Stimulated activated CD8-positive, alpha-beta memory T cell treated with anti-CD3 and anti-CD28 coated beads, Interleukin-2, amount 100 ng/mL, for 48 hours (primary cell): ENCODE results near the gene NELFE.
"Not testable (repeated sequence)": the region's sequence is repeated elsewhere in the genome, so short reads cannot be mapped to it uniquely, and the experiment has no call there.

Experiments used
- DNase-seq, 2 donors: peaks; one replicate each; pipeline ENCODE4 v3.0.0-alpha.2; 2020; ENCODE audit warnings: low read depth in 2 of 2

NELFE gene

DNA sequence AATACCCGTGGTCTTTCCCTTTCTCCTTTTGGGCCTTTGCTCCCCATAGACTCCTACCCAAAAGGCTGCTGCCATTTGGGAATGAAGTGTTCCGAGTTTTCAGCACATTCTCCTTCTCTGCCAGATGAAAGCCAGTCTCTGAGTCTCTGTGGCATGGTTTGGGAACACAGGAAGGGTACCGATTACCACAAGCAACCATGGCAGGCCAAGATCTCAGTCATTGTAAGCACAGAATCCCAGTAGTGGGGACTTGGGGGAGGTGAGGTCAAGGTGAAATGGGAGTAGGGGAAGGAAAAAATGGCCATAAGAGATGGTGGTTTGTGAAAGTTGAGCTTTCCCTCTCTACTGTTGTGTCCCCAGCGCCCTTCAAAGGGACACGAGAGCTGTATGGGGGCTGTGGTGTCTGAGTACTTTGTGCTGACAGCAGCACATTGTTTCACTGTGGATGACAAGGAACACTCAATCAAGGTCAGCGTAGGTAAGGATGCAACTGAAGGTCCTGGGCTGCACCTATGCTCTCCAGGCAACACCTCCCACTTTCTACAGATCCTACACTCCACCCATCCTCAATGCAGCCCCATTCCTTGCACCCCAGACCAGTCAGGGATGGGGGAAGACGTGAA lies 8.7 kb downstream of the NELFE start:
- no peak for DNase-seq

- DNase-seq, result no peak
These were observed 9.9 kb downstream of the NELFE start for GRCh38 chr6:31948753-31949413.

DNA sequence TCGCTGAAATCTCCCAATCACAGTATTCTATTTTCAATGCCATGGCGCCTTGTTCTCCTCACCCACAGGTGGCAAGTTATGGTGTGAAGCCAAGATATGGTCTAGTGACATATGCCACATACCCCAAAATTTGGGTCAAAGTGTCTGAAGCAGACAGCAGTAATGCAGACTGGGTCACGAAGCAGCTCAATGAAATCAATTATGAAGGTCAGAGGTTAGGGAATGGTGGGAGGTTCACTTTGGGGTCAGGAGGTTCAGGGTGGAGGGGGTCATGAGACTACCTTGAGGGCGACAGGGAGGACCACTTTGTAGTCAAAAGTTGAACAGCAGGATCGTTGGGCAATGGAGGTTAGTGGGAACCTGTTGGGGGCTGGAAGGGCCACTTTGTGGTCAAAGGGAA lies 10.5 kb downstream of the NELFE start:
- no peak for DNase-seq

DNA sequence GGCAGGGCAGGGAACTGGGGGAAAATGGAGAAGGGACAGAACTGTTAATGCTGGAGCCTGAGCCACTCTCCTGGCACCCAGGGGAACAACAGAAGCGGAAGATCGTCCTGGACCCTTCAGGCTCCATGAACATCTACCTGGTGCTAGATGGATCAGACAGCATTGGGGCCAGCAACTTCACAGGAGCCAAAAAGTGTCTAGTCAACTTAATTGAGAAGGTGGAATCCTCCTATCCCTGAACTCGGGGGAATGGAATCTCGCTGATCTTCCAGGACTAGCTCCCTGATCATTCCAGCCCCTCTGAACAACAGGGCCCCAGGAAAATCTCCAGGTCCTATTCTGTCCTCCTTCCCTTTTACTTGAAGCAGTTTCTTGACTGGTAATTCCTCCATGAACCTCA lies 10.9 kb downstream of the NELFE start:
- DNase-seq, result no peak

DNA sequence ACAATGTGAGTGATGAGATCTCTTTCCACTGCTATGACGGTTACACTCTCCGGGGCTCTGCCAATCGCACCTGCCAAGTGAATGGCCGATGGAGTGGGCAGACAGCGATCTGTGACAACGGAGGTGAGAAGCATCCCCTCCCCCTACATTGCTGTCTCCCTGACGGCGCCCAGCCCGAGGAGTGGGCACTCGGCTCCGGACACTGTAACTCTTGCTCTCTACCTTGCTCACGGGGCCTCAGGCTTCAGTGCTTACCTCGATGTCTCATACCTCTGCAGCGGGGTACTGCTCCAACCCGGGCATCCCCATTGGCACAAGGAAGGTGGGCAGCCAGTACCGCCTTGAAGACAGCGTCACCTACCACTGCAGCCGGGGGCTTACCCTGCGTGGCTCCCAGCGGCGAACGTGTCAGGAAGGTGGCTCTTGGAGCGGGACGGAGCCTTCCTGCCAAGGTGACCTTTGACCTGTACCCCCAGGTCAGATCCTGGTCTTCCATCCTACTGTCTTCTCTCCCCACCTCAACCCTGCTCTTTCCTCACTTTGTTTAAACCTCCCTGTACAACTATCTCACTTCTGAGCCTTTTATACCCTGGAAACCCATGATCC lies 11.6 kb downstream of the NELFE start:
- DNase-seq, result no peak

DNA sequence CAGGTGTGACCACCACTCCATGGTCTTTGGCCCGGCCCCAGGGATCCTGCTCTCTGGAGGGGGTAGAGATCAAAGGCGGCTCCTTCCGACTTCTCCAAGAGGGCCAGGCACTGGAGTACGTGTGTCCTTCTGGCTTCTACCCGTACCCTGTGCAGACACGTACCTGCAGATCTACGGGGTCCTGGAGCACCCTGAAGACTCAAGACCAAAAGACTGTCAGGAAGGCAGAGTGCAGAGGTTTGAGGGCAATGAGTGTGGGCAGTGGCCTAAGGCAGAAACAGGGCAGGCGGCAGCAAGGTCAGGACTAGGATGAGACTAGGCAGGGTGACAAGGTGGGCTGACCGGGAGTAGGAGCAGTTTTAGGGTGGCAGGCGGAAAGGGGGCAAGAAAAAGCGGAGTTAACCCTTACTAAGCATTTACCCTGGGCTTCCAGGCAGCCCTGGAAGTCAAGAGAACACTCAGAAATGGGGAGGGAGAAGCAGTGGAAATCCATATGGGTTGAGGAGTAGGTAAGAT lies 12.3 kb downstream of the NELFE start:
- no peak for DNase-seq

DNA sequence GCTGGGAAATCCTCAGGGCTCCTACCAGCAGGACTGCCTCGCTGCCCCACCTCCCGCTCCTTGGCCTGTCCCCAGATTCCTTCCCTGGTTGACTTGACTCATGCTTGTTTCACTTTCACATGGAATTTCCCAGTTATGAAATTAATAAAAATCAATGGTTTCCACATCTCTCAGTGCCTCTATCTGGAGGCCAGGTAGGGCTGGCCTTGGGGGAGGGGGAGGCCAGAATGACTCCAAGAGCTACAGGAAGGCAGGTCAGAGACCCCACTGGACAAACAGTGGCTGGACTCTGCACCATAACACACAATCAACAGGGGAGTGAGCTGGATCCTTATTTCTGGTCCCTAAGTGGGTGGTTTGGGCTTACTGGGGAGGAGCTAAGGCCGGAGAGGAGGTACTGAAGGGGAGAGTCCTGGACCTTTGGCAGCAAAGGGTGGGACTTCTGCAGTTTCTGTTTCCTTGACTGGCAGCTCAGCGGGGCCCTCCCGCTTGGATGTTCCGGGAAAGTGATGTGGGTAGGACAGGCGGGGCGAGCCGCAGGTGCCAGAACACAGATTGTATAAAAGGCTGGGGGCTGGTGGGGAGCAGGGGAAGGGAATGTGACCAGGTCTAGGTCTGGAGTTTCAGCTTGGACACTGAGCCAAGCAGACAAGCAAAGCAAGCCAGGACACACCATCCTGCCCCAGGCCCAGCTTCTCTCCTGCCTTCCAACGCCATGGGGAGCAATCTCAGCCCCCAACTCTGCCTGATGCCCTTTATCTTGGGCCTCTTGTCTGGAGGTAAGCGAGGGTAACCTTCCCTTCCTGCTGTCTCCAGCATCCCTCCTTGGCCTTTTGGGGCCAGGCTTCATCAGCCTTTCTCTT lies 13.0 kb downstream of the NELFE start, which contains the start of gene CFB:
CFB (plus strand) TSS at position 589 of the 863 bp plus-strand sequence; CDS start at position 716, 127 bp downstream.
- DNase-seq, result no peak

GRCh38 chr6:31945154-31945506 lies 13.6 kb downstream of the NELFE start:
- DNase-seq, result no peak

GRCh38 chr6:31943742-31944141 lies 15.0 kb downstream of the NELFE start:
- DNase-seq, result no peak

DNA sequence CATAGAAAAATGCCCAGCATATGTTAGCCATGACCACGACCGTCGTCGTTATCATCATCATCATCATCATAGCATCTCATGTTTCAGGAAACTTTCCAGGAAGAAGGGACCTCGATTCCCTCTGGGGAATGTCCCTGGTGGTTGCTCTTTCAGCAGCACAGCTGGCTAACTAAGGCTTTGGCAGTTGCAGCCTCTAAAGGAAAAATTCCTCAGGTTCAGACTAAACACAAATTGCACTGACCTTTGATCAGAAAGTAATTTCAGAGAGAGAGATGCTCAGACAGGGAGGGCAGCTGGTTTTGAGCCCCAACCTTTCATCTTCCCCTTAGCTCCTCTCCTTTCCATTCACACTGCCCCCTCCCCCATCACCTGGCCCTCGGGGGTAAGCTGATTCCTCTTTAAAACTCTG lies 18.5 kb downstream of the NELFE start:
- DNase-seq, result no peak

- no peak for DNase-seq
These were observed 22.9 kb downstream of the NELFE start for GRCh38 chr6:31935823-31936222.

DNA sequence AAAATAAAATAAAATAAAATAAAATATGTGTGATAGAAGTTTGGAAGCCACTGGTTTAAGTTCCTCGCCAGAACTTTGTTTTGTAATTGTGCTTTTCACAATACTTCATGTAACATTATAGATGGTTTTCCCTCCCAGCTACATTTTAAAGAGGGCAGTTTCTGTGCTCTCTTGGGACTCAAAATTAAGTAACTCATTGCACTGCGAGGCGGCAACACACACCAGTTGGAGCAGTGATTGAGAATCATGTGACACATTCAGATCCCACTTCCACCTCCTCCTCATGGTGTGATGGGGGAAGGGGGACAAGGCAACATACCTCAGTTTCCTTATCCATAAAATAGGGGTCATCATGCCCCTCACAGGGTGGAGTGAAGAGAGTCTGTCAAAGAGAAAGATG lies 23.8 kb downstream of the NELFE start:
- DNase-seq, result no peak

GRCh38 chr6:31933537-31933936 lies 25.2 kb downstream of the NELFE start:
- DNase-seq, result no peak

GRCh38 chr6:31932137-31932536 lies 26.6 kb downstream of the NELFE start:
- DNase-seq, result not testable (repeated sequence)

GRCh38 chr6:31930962-31931361 lies 27.8 kb downstream of the NELFE start:
- no peak for DNase-seq

DNA sequence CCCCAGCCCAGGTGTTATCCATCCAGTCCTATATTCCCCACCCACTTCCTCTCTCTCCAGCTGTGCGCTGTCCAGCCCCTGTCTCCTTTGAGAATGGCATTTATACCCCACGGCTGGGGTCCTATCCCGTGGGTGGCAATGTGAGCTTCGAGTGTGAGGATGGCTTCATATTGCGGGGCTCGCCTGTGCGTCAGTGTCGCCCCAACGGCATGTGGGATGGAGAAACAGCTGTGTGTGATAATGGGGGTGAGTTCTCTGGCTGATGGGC lies 30.2 kb downstream of the NELFE start:
- DNase-seq, result no peak

GRCh38 chr6:31927863-31928671 lies 30.7 kb downstream of the NELFE start:
- no peak for DNase-seq

DNA sequence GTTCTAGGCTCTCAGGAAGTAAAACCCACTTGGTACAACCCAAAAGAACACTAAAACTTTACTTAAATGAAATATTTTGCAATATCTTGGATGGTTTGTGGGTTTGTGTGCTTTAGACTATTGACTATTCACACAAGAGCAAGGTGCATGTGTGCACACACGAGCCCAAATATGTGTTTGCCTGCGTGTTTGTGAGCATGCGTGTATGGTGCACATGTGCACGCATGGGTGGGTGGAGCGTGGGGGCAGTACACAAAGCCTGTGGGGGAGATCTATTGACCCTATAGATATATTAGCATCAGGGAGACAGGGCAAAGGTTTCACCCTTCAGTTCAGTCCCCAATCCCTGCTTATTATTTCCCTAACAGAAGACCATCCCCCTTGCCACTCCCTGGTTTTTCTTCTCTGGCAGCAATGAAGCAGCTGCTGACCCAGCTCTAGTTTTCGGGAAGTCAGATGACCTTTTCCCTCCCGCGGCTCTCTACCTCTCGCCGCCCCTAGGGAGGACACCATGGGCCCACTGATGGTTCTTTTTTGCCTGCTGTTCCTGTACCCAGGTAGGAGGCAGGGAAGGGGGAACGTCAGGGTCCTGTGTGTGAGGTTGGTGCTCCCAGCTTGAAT lies 31.4 kb downstream of the NELFE start, which contains the start of gene C2:
C2 (plus strand) TSS at position 476 of the 621 bp plus-strand sequence; CDS start at position 512, 36 bp downstream.
- no peak for DNase-seq

GRCh38 chr6:31922942-31923341 lies 35.8 kb downstream of the NELFE start:
- no peak for DNase-seq

GRCh38 chr6:31920811-31921210 lies 38.0 kb downstream of the NELFE start:
- DNase-seq, result no peak
